HG02938 (cell line): ENCODE data around the gene STUM.
"Not testable (repeated sequence)": the region's sequence is repeated elsewhere in the genome, so short reads cannot be mapped to it uniquely, and the experiment has no call there.

ENCODE experiments used
- ATAC-seq: cut with Tn5 transposase; IDR thresholded peaks from one replicate; pipeline ENCODE4 v1.9.1; 2021; ENCODE audit warnings: mild to moderate bottlenecking, moderate library complexity; ENCODE audit not compliant: unreplicated experiment

The STUM gene

DNA sequence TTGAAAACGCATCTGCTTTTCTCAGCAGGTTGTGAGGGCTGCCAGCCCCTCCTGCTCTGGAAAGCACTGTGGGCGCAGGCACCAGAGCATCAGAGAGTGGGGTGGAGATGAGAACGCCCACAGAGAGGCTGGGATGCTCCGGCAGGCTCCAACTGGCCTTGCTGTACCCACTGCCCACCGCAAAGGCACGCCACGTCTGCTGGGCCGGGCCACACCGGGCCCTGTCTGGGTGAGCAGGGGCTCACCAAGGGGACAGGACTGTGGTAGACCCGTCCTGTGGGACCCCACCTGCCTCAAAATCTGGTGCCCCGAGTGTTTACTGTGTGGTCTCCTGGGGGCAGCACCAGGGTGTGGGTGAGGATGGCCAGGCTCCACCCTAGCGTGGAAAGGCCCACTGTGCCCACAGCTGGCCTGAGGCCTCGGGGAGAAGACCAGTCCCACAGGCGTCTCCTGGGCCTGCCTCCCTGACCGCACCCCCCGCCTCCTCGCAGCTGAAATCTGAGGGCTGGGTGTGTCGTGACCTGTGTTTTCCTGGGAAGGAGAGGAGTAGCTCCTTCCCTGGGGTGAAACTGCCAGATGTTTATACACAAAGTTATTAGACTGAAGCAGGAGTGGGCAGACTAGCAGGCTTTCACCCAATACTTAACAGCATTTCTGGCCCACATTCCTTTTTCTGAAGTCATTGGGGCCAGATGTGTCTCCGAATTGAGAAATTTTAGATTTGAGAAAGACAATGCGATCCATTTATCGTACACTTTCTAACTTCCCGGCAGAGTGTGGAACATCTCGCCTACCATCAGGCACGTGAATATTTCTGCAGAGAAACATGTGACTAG lies 53.8 kb downstream of the STUM start:
- ATAC-seq = no peak

DNA sequence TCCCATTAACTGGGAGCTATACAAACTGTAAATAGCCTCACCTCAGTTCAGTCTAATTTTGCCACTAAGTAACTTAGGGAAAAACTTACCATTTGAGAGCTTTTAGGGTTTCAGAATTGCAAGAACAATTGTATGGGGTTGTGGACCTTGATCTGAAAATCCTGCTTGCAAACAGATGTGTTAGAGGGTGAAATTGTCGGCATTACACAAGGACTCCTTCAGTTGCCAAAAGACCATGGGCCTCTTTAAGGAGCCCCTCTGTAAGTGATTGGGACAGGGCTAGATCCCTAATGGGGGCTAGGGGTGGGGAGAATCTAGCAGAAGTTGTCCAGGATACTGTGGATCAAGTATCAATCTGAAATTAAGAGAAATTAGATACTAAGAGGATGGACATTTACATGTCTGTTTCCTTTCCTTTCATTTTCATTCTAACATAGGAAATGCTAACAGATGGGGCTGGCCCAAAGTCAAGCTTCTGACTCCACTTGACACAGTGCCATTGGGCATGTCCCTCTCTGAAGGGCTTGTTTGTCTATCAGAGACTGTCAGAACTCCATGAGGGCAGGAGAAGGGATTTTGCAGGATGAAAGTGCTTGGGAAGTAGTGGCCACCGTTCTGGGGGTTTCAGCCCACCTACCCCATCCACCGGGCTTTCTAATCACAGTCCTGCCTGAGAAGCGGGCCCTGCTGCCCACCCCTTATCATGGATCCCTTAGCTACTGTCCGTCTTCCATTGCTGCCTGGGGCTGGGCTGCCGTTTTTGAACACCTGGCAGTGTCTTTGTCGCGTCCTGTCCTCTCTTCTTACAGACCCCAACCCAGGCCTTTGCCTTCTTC lies 54.7 kb downstream of the STUM start:
- no peak for ATAC-seq

DNA sequence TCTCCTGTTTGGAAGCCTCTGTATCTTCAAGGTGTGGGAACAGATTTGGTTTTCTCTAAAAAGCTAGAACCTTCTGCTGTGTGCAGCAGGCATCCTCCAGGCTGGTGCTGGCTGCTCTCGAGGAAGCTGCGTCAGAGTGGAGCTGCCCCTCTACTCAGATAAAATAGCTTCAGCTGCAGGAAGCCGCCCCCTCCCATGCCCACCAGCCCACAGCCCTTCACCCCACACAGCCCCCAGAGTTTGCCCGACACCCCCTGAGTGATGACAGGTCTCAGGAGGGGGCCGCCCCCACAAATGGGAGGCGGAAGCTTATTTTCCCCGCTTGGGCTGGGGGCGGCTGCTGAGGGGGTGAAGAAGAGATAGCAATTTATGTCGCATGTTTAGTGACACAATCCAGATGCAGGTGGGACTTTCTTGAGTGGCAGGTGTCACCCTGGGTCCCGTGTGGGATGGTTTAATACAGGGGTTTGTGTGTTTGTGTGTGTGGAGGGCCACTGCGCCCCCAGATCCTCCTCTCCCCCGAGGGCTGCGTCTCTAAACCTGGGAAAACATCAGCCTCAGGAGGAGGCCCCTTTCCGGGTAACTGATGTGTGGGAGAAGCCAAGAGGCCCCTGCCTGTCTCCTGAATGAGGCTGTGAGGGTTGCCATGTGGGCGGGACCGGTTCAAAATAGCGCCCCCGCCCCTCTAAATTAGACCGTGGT lies 55.4 kb downstream of the STUM start:
- no peak for ATAC-seq

DNA sequence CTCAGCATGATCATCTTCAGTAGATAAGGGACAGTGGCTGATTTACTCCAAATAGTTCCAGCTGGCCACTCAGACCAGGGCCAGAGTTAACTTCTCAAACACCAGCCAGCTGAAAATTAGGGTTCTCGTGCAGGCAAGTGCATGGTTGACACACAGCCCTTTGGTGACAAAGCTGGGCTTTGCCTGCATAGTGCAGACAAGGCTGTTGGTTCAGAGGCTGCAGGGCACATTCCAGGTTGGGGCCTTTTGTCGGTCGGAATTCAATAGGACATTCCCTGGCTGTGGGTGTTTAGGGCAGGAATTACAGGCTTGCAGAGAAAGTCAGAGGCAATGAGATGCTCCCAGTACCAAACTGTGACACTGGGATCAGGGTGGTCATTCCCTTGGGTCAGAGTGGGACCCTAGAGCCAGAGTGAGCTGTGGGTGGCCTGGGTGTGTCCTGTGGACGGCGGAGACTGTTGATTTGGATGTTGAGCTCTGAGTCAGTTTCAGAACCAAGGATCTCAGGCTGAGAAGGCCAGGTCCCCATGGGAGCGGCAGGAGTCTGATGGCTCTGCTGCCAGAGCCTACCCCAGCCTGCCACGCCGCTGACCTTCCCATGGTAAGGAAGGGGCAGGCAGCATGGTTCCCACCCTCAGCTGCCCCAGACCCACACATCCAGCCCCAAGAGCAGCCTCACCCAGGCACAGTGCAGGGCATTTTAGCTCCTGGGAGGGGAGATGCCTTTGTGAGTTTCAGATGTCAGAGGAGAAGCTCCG lies 56.2 kb downstream of the STUM start:
- ATAC-seq = no peak

DNA sequence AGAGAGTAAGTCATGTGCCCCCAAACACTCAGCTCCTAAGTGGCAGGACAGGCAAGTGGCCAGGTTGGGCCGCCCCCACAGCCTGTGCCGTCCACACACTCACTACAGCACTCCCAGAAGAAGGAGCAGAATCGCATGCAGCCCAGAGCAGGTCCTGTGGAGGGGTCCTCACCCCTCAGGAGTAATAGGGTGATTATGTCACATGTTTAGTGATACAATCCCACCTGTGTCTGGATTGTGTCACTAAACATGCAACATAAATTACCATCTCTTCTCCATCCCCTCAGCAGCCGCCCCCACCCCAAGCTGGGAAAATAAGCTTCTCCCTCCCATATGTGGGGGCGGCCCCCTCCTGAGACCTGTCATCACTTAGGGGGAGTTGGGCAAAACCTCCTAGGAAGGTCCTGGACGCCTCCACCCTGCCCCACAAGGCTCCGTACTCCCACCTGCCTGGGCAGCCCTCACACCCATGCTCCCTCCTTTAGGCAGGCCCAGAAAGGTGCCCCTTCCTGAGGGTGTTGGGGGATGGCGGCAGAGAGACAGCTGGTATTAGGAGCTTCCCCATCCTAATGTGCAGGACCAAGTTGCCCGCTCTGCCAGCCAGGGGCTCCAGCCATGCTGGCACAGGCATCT lies 56.9 kb downstream of the STUM start:
- ATAC-seq = no peak

DNA sequence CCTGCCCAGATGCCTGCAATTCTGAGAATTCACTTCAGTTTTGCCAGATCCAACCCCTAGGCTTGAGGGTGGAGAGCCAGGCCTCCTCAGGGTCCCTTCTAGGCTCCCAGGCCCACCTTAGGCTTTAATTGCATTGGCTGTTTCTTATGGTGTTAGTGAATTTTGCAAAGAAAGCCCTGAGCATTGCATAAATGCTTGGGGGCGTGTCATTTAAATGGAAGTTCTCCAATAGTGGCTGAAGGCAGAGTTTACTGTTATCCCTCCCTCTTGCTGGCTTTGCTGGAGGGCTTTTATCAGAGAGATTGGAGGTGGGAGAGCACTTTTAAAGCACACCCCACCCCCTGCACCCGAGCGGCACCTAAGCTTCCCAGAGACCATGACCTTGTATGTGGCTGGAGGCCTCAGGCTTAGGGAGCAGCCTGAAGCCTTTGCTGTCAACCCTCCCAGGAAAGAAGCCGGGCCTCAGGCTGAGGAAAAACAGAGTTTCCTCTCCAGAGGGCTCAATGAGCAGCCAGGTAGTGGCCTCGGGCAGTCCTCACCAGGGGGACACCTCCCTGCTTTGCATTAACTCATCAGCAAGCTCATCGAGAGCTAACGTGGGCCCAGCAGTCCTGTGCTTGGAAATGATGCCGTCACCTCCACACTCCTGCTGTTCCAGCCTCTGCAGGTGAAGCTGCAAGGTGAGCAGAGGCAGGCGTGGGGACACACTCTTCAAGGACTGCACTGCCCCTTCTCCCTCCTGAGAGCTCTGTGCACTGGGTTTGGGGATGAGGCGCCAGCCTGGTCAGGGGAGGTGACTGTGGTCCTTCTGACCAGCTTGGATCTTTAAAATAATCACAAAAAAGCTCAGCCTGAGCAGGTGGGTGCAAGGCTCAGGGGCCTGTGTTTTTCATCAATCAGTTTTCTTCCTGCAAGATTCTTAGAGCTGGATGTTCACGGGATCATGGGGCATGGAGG lies 58.0 kb downstream of the STUM start:
- ATAC-seq = no peak

DNA sequence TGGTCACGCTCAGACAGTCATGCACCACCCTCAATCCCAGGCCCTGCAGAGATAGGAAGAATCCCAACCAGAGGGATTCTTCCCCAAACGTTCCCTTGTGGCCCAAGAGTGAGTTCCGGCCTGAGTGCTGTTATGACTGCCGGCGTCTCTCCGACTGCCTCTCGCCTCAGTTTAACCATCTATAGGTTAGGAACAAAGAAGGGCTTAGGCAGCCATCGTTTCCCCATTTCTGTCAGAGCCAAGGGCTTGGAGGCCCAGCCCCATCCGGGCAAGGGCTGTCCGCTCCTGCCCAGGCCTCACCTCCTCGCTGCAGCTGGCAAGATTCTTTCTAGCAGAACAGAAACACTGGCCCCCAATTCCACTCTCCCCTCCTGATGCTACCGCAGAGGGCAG lies 58.7 kb downstream of the STUM start:
- no peak for ATAC-seq

DNA sequence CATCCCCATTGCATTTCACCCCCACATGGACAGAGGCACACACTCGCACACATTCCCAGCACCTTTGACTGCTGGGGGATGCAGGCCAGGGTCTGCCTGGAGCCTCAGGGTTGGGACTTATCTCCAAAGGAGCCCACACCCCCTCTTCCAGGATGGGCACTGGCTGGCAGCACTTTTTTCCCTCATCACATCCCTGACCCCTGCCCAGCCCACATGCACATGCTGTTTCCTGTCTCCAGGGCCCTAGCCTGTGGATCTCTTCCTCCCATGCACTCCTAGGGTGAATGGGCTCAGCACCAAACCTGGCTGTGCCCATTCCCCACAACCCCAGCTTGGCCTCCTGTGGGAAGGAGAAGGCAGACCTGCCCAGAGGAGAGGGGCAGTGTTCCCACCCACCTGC lies 59.3 kb downstream of the STUM start:
- ATAC-seq = no peak

DNA sequence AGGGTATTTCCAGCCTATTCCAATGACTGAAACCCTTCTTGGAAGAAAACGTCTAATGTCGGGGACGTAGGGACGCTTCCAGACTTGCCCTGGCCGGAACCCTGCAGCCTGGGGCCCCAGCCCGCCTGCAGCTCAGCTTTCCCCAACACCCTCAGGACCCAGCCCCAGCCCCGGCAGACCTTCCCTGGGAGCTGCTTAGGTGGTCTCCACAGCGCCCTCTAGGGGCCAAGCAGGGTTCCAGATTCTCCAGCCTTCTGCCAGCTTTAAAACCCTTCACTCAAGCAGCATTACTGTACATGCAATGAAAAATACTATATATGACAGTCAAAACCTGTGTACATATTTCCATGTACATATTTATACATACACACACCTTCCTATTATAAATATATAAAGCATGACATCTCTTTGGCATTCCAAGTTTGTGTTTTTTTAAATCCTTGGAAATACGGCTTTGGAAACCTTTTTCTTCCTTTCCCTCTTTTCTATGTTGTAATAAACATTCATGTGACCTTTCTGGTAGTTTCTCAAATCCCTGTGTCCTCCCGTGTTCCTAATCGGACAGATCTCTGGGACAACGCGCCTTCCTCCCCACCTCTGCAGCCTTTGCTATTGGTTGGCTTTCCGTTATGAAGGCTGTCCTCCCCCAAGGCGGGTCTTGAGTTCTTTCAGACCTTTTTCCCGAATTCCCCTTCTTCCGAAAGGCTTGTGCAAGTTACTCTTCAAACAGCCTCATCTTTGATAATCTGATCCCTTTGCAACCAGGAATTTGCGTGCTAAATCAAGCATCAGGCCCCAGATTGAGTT lies 60.3 kb downstream of the STUM start:
- no peak for ATAC-seq

DNA sequence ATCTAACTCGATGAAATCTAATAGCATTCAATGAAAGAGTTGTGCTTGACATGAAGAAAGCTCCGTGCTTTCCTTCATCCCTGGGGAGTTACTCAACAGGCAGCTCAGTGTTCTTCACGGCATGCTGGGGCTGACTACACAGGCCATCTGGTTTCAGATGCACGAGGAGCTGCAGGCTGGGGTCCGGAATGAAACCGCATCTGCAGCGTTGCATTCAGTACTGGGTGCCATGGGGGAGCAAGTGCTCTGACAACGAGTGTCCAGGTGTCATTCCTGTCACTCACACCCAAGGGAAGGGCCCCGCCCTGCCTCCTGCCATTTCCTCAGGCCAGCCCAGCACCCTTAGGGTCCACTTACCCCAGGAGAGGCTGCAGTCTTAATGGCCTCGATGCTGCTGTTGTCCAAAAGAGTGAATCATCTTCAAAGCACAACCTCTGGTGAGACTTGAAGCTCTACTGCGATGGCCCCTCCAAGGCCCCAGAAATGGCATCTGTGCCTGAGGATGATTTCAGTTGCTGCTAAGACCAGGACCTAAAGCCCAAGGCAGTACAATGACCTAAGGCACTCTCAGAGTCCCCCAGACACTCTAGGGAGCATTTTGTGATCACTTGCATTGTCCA lies 61.4 kb downstream of the STUM start:
- ATAC-seq = no peak

DNA sequence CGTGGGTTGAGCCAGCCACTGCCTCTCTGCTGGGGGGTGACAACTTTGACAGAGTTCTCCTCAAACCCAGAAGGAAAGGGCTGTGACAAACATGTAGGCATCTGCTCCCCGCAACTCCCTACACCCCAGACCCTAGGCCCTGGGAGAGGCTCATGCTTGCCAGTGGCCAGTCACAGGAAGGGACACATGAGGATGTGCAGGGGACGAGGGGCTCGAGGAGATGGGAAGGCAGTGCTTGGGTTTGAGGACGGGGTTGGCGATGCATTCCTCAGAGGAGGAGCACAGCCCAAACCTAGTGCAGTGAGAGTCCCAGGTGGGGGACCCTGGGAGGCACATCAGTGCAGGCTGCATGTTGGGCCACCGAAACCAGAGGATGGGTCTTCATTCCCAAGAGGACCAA lies 62.1 kb downstream of the STUM start:
- no peak for ATAC-seq

DNA sequence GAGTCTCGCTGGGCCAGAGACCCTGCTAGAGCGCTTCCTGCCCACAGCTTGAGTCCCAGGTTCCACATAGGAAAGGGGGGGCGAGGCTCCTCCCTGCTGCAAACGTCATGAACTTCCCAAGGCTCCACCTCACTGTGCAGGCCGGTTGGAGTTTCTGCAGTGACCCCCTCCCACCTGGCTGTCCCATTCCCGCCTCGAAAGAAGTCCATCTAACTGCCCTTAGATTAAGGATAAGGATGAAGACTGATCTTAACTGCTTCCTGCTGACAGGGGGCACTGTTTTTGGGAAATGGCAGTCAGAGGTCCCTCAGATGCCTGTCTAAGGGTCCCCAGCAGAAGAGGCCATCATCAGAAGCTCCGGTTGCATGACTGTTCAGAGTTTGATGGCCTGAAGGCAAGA lies 62.7 kb downstream of the STUM start:
- ATAC-seq = no peak

DNA sequence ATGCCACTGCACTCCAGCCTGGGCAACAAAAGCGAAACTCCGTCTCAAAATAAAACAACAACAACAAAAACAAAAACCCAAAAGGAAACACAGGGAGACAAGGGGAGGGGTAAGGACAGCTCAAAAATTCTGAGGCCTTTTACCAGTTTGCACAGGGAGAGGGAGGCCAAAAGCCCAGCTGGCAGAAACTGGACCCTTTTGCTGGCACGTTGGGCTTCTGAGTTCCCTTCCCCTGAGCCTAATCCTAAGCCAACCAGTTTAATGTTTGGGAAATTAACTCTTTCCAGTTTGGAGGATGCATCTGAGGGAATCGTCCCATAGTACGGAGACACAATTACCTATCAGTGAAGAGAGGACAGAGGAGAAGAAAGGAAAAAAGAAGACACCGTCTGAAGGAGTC lies 63.4 kb downstream of the STUM start:
- ATAC-seq = not testable (repeated sequence)

DNA sequence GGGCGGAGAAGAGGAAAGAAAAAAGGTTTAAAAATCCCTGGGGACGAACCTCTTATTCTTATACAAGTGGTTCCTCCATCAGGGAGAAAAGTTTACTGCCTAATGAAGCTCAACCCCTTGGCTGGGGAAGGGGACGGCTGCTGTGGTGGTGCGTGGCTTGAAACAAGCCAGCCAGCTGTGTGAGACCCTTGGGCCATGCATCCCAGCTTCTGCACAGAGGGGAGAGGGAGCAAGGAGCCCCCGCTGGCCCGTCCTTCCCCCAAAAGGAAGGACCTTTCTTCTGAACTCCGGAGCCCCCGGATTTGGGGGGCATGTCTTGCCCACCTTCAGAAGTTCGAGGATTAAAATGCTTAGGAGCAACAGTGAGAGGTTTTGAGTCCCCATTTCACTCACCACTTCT lies 67.3 kb downstream of the STUM start:
- no peak for ATAC-seq

DNA sequence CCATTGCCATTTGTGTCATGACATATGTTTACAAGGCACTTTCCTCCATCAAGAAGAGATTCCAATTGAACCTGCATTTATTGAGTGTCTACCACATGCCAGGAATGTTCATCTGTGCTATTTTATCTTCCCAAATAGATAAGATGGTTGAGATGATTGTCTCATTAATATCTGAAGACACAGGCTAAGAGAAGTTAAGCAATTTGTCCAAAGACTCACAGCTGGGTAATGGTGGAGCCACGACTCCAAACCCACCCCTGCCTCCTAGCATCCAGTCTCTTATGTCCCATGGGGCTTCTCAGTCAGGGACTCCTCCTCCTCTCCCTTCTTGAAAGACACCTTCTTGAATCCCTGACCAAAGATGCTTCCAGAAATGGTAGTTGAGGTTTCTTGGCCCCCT lies 68.1 kb downstream of the STUM start:
- ATAC-seq = no peak

DNA sequence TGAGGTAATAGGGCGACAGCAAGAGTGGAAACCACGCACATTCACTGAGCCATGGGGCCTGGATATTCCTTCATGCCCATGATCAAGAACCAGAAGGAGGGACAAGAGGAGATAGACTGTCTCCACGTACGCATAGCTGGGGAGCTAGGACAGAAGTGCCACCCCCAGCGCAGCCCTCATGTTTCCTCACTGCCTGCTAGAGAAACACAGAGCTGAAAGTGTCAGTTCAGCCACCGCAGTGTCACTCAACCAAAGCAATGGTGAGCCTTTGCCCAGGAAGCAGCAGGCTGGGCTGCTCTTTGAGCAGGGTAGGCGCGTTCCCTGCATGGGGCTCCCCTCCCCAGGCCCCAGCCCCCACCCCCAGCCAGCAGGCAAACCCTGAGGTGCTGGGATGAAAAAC lies 68.5 kb downstream of the STUM start:
- ATAC-seq = no peak

DNA sequence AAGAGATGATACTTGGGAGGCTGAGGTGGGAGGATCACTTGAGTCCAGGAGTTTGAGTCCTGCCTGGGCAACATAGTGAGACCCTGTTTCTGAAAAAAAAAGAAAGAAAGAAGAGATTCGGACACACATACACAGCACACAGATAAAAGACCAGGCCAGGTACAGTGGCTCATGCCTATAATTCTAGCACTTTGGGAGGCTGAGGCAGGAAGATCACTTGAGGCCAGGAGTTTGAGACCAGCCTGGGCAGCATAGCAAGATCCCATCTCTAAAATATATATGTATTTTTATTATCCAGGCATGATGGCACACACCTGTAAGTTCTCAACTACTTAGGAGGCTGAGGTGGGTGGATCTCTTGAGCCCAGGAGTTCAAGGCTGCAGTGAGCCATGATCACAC lies 69.2 kb downstream of the STUM start:
- ATAC-seq = not testable (repeated sequence)

DNA sequence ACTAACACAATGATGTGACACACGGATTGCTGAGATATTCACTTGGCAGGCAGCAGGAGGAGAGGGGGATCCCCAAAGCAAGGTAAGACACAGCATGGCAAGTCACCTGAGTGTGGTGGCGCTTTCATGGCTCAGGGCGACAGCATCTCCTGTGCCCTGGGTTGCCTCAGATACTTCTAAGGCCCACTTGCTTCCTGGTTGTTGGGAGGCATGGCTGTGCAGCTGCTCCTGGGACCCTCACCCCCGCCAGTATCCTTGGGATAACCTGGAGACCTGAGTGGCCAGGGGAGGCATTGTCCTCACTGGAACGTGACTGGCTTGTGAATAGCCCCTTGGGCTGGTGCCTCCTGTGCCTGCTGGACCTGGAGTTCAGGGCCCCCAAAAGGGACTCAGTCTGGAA lies 69.8 kb downstream of the STUM start:
- no peak for ATAC-seq
